Endothelial cell of umbilical vein (primary cell): Measurements from ENCODE around the gene KRT15. TPM values are rescaled to one million over a fixed set of nuclear protein-coding genes. Genes with fewer than 3 reads are reported as not detected.

Source experiments
- BruUV-seq: library from RNA; stranded (reverse); fragments of 400-500 nt; replicated peaks from 2 replicates; lab custom pipeline; 2021; lab: Mats Ljungman, UMichigan
- CTCF ChIA-PET: fragments of 300-600, 350-600 bp; sonication (Branson Sonifier 250); formaldehyde crosslinking; loops from one replicate; lab custom pipeline; 2021; ENCODE audit warnings: antibody characterized with exemption, inconsistent platforms; lab: Charles Lee
- POLR2A ChIA-PET: fragments of 300-600, 350-600 bp; sonication (Branson Sonifier 250); formaldehyde crosslinking; loops from one replicate; lab custom pipeline; 2021; ENCODE audit warnings: antibody characterized with exemption, inconsistent platforms; lab: Charles Lee
- DNase-seq: peaks from one replicate; pipeline ENCODE4 v3.0.0-alpha.2; 2011; ENCODE audit warnings: low read depth, low spot score
- FAIRE-seq: peaks from 2 replicates; lab custom pipeline; 2011; peaks lifted over from hg19 to GRCh38; lab: Jason Lieb, UNC
- H2AFZ ChIP-seq: 2 replicates; pipeline ENCODE4 v1.6.0; 2012; ENCODE audit warnings: low read depth, low read length, control low read depth, inconsistent platforms
- H3K27ac ChIP-seq: 2 replicates; pipeline ENCODE4 v1.5.1; 2011; ENCODE audit warnings: low read depth, mild to moderate bottlenecking, control low read depth, low read length, moderate library complexity; ENCODE audit not compliant: insufficient read depth
- H3K27me3 ChIP-seq, 2 experiments: 2 replicates each; pipeline versions ENCODE4 v1.6.0 to v1.6.1; 2011; ENCODE audit warnings: low read length in 2 of 2, mixed read lengths in 1 of 2; ENCODE audit not compliant: control insufficient read depth in 2 of 2, insufficient read depth in 2 of 2
- H3K36me3 ChIP-seq, 2 experiments: 2 replicates in 1 of 2; 3 replicates in 1 of 2; pipeline ENCODE4 v1.5.1; 2011; ENCODE audit warnings: low read length in 2 of 2, mild to moderate bottlenecking in 1 of 2, moderate library complexity in 1 of 2; ENCODE audit not compliant: control insufficient read depth in 2 of 2, insufficient read depth in 2 of 2; ENCODE audit errors: extremely low read depth in 1 of 2
- H3K4me1 ChIP-seq: 3 replicates; pipeline ENCODE4 v1.5.1; 2011; ENCODE audit warnings: mild to moderate bottlenecking, low read length; ENCODE audit not compliant: control insufficient read depth, insufficient read depth; ENCODE audit errors: extremely low read depth
- H3K4me2 ChIP-seq: 2 replicates; pipeline ENCODE4 v1.6.1; 2011; ENCODE audit warnings: low read length, control low read depth, mixed read lengths; ENCODE audit not compliant: insufficient read depth
- H3K4me3 ChIP-seq, 3 experiments: fragments of 200-600 bp in 1 of 3; sonication (generic), shearing (Covaris generic) in 1 of 3; replicated peaks in 1 of 3; 2 replicates each; pipeline ENCODE4 v1.5.1; 2011 to 2016; ENCODE audit warnings: control low read depth in 3 of 3, low read length in 3 of 3, mild to moderate bottlenecking in 2 of 3, inconsistent platforms in 1 of 3, low read depth in 1 of 3, moderate library complexity in 1 of 3; ENCODE audit not compliant: insufficient read depth in 1 of 3
- H3K79me2 ChIP-seq: 2 replicates; pipeline ENCODE4 v1.6.0; 2012; ENCODE audit warnings: low read length, inconsistent platforms; ENCODE audit not compliant: control insufficient read depth, insufficient read depth
- H3K9ac ChIP-seq: replicated peaks from 2 replicates; pipeline ENCODE3; 2011; ENCODE audit warnings: low read length, control low read depth; ENCODE audit not compliant: insufficient read depth; ENCODE audit errors: extremely low read depth
- H3K9me1 ChIP-seq: replicated peaks from 3 replicates; pipeline ENCODE4 v1.6.0; 2011; ENCODE audit warnings: mild to moderate bottlenecking, low read length; ENCODE audit not compliant: control insufficient read depth, insufficient read depth; ENCODE audit errors: extremely low read depth
- H3K9me3 ChIP-seq: replicated peaks from 2 replicates; pipeline ENCODE4 v1.5.1; 2012; ENCODE audit warnings: low read length, inconsistent platforms; ENCODE audit not compliant: control insufficient read depth, insufficient read depth
- H4K20me1 ChIP-seq: replicated peaks from 2 replicates; pipeline ENCODE3; 2011; ENCODE audit warnings: mild to moderate bottlenecking, low read length; ENCODE audit not compliant: control insufficient read depth, insufficient read depth; ENCODE audit errors: extremely low read depth
- EZH2 ChIP-seq: IDR thresholded peaks from 2 replicates; pipeline ENCODE4 v1.6.1; 2012; ENCODE audit warnings: borderline replicate concordance, low read depth, mild to moderate bottlenecking, moderate library complexity, low read length, inconsistent platforms; ENCODE audit not compliant: severe bottlenecking
- FOS ChIP-seq: IDR thresholded peaks from 2 replicates; pipeline ENCODE4 v1.6.1; 2011; ENCODE audit warnings: mild to moderate bottlenecking, low read length, moderate library complexity, borderline replicate concordance; ENCODE audit not compliant: insufficient read depth
- GATA2 ChIP-seq: IDR thresholded peaks from 2 replicates; pipeline ENCODE4 v1.7.0; 2011; ENCODE audit warnings: low read depth, mild to moderate bottlenecking, moderate library complexity, mixed read lengths, low read length; ENCODE audit not compliant: insufficient read length, insufficient read depth
- dilution Hi-C: fragments of 300-500 bp; cut with MboI; formaldehyde crosslinking; loops from one replicate; pipeline ENCODE4 v1.15.0; 2019; ENCODE audit warnings: low sequenced_read_pairs; ENCODE audit not compliant: extremely low pct_ligation_motif_present
- intact Hi-C: fragments of 100-400 bp; cut with micrococcal nuclease; formaldehyde crosslinking; loops from one replicate; pipeline ENCODE4 v1.10.0; 2022
- polyA plus RNA-seq, 4 experiments: library from polyadenylated mRNA; depleted of rRNA in 3 of 4; stranded (reverse) in 3 of 4; unstranded in 1 of 4; fragments of >200 nt; gene quantifications; 2 replicates each; pipeline versions ENCODE4 v1.2.1 to v1.2.3, GENCODE V29; 2011 to 2012; ENCODE audit warnings: missing spikeins in 1 of 4
- total RNA-seq: library from RNA; stranded (reverse); gene quantifications from 2 replicates; pipeline ENCODE4 v1.2.3, GENCODE V29; 2021
- TF ChIP-seq, protein P1 (sequence below), 2 donors: IDR thresholded peaks; 1 replicate in 1 of 2; 2 replicates in 1 of 2; pipeline ENCODE4 v1.5.1; 2011; ENCODE audit warnings: low read length in 2 of 2, mild to moderate bottlenecking in 2 of 2, moderate library complexity in 2 of 2, control low read depth in 1 of 2, inconsistent platforms in 1 of 2, low read depth in 1 of 2; ENCODE audit not compliant: insufficient read depth in 1 of 2; ENCODE audit errors: extremely low read depth in 1 of 2

KRT15 gene
- total and polyA plus RNA-seq, 2 donors (not counting 3 experiments of a cell fraction or from before 2014, with no cell fraction given): 0.68 to 2.8 TPM

DNA sequence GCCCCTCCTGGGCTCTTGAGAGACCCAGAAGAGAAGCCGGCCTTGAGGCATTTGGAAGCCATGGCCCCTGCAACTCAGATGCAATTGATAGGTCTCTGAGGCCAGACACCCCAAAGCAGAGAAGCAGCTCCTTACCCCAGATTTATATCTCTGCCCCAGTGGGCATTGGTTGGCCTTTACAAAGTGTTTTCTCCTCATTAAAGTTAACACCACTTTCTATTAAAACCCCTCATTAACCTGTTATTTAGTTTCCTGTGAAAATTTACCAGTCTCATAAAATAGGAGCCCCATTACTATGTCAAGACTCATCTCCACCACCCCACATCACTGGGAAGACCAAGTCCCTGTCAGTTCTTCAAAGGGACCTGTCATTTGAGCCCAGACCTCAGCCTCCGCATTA, 37.7 kb downstream of the KRT15 start, which contains the start of gene KRT35:
TSS of gene KRT35 (minus strand) at position 116 of the 400 bp plus-strand sequence. CDS start at position 62, 54 bp downstream.
- DNase-seq: no peak
- TF ChIP-seq EZH2 (no peak), FOS (no peak)
- TF ChIP-seq, protein P1, sequence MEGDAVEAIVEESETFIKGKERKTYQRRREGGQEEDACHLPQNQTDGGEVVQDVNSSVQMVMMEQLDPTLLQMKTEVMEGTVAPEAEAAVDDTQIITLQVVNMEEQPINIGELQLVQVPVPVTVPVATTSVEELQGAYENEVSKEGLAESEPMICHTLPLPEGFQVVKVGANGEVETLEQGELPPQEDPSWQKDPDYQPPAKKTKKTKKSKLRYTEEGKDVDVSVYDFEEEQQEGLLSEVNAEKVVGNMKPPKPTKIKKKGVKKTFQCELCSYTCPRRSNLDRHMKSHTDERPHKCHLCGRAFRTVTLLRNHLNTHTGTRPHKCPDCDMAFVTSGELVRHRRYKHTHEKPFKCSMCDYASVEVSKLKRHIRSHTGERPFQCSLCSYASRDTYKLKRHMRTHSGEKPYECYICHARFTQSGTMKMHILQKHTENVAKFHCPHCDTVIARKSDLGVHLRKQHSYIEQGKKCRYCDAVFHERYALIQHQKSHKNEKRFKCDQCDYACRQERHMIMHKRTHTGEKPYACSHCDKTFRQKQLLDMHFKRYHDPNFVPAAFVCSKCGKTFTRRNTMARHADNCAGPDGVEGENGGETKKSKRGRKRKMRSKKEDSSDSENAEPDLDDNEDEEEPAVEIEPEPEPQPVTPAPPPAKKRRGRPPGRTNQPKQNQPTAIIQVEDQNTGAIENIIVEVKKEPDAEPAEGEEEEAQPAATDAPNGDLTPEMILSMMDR (IDR thresholded peaks at IDR 0.05; ENCODE audit: extremely low read depth in 1 of 2, insufficient read depth in 1 of 2, low read depth in 1 of 2, low read length in 2 of 2): no peak
- Histone ChIP-seq H3K9ac (no peak within 1 kb of the TSS), H2AFZ (no peak within 1 kb of the TSS), H3K27ac (no peak within 1 kb of the TSS), H4K20me1 (no peaks in the 10 kb centered on the region), H3K4me1 (no peaks in the 10 kb centered on the region), H3K4me2 (no peak within 1 kb of the TSS), H3K9me1 (no peaks in the 10 kb centered on the region), H3K27me3 (no peaks in the 10 kb centered on the region), H3K79me2 (no peaks in the 10 kb centered on the region), H3K36me3 (no peaks in the 10 kb centered on the region), H3K4me3 (no peak within 1 kb of the TSS), H3K9me3 (no peaks in the 10 kb centered on the region)
- FAIRE-seq: no peak
- ChIA-PET POLR2A (no interaction called here), CTCF (interaction anchor here (22.3 kb wide), 1 partner anchor 70 kb away, joined by 350 read pairs; no protein-coding TSS in a partner anchor)
- dilution Hi-C loops: no loop called here
- intact Hi-C loops: no loop called here
- no TSS peak for BruUV-seq

DNA sequence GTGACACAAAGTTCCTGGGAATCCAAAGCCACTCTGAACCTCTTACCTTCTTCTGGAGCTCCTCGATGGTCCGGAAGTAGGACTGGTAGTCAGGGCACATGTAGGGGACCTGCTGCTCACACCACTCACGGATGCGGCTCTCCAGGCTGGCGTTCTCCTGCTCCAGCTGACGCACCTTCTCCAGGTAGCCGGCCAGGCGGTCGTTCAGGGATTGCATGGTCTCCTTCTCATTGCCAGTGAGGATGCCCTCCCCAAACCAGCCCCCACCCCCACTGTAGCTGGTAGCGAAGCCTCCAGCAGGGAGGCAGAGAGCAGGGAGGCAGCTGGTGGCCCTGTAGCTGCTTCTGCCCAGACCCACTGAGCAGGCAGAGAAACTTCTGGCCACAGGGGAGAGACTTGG, 38.1 kb downstream of the KRT15 start:
- no TSS peak for BruUV-seq
- dilution Hi-C loops: no loop called here
- H3K4me1 ChIP-seq: no peaks in the 10 kb centered on the region
- H2AFZ ChIP-seq: no peak overlapping the region
- no peaks in the 10 kb centered on the region for H3K27me3 ChIP-seq
- H3K79me2 ChIP-seq: no peaks in the 10 kb centered on the region
- H3K36me3 ChIP-seq: no peaks in the 10 kb centered on the region
- ChIA-PET CTCF (interaction anchor here (22.3 kb wide), 1 partner anchor 70 kb away, joined by 350 read pairs; no protein-coding TSS in a partner anchor), POLR2A (no interaction called here)
- no peaks in the 10 kb centered on the region for H3K9me3 ChIP-seq
- DNase-seq: no peak
- TF ChIP-seq GATA2: no peak
- H3K9ac ChIP-seq: no peak overlapping the region
- no peaks in the 10 kb centered on the region for H3K9me1 ChIP-seq
- no peak overlapping the region for H3K4me2 ChIP-seq
- no peak overlapping the region for H3K27ac ChIP-seq
- intact Hi-C loops: no loop called here
- no peak overlapping the region for H3K4me3 ChIP-seq
- no peaks in the 10 kb centered on the region for H4K20me1 ChIP-seq
- no peak for FAIRE-seq
